Mesenchymal stem cell (in vitro differentiated cells and primary cell): ENCODE data around the gene AADAC.

Experiments
- DNase-seq: peaks from one replicate; pipeline ENCODE4 v3.0.0-alpha.2; 2013
- H2AFZ ChIP-seq: one replicate; pipeline ENCODE4 v1.6.1; 2013; ENCODE audit warnings: low read depth, mild to moderate bottlenecking, control low read depth, inconsistent platforms, low read length, moderate library complexity
- H2AK5ac ChIP-seq: 2 replicates; pipeline ENCODE4 v1.6.1; 2013; ENCODE audit warnings: low read length, moderate library complexity, mild to moderate bottlenecking, inconsistent platforms; ENCODE audit not compliant: severe bottlenecking
- H2BK120ac ChIP-seq: one replicate; pipeline ENCODE4 v1.6.1; 2013; ENCODE audit warnings: low read depth, mild to moderate bottlenecking, inconsistent platforms, low read length, moderate library complexity
- H2BK12ac ChIP-seq, 2 experiments: one replicate each; pipeline ENCODE4 v1.6.1; 2013; ENCODE audit warnings: inconsistent platforms in 2 of 2, low read length in 2 of 2, mild to moderate bottlenecking in 2 of 2, moderate library complexity in 2 of 2, control low read depth in 1 of 2
- H2BK15ac ChIP-seq: one replicate; pipeline ENCODE4 v1.6.1; 2013; ENCODE audit warnings: mild to moderate bottlenecking, low read depth, inconsistent platforms; ENCODE audit not compliant: poor library complexity, severe bottlenecking
- H2BK5ac ChIP-seq: 2 replicates; pipeline ENCODE4 v1.6.1; 2013; ENCODE audit warnings: low read depth, mild to moderate bottlenecking, low read length, control low read depth, inconsistent platforms; ENCODE audit not compliant: poor library complexity, severe bottlenecking
- H3K14ac ChIP-seq, 2 experiments: one replicate each; pipeline ENCODE4 v1.6.1; 2013; ENCODE audit warnings: inconsistent platforms in 2 of 2, low read length in 2 of 2, control low read depth in 1 of 2, mild to moderate bottlenecking in 1 of 2, moderate library complexity in 1 of 2
- H3K18ac ChIP-seq, 2 experiments: one replicate each; pipeline ENCODE4 v1.6.1; 2013; ENCODE audit warnings: inconsistent platforms in 2 of 2, low read length in 2 of 2, control low read depth in 1 of 2, low read depth in 1 of 2, mild to moderate bottlenecking in 1 of 2
- H3K23ac ChIP-seq, 2 experiments: one replicate each; pipeline ENCODE4 v1.6.1; 2013; ENCODE audit warnings: inconsistent platforms in 2 of 2, low read length in 2 of 2, mild to moderate bottlenecking in 2 of 2, moderate library complexity in 2 of 2, control low read depth in 1 of 2
- H3K27ac ChIP-seq: 2 replicates; pipeline ENCODE4 v1.5.1; 2013; ENCODE audit warnings: mild to moderate bottlenecking, moderate library complexity, low read length, control low read depth, inconsistent platforms; ENCODE audit not compliant: poor library complexity, severe bottlenecking
- H3K27me3 ChIP-seq, 2 experiments: 2 replicates each; pipeline versions ENCODE4 v1.6.1 to v1.7.0; 2013; ENCODE audit warnings: low read length in 2 of 2, mild to moderate bottlenecking in 2 of 2, moderate library complexity in 2 of 2, control low read depth in 1 of 2, inconsistent platforms in 1 of 2; ENCODE audit not compliant: control insufficient read depth in 1 of 2, insufficient read depth in 1 of 2
- H3K36me3 ChIP-seq, 2 experiments: 2 replicates each; pipeline versions ENCODE4 v1.6.1 to v1.7.0; 2013; ENCODE audit warnings: low read length in 2 of 2, control low read depth in 1 of 2, inconsistent platforms in 1 of 2, low read depth in 1 of 2, mild to moderate bottlenecking in 1 of 2; ENCODE audit not compliant: insufficient read depth in 2 of 2, control insufficient read depth in 1 of 2
- H3K4ac ChIP-seq, 2 experiments: one replicate each; pipeline ENCODE4 v1.6.1; 2013; ENCODE audit warnings: inconsistent platforms in 2 of 2, low read length in 2 of 2, mild to moderate bottlenecking in 2 of 2, moderate library complexity in 2 of 2, control low read depth in 1 of 2, low read depth in 1 of 2
- H3K4me1 ChIP-seq: 2 replicates; pipeline ENCODE4 v1.6.1; 2013; ENCODE audit warnings: low read depth, low read length, control low read depth; ENCODE audit not compliant: control insufficient read depth, insufficient read depth
- H3K4me2 ChIP-seq: 2 replicates; pipeline ENCODE4 v1.6.1; 2013; ENCODE audit warnings: low read length, mild to moderate bottlenecking, inconsistent platforms; ENCODE audit not compliant: poor library complexity, severe bottlenecking
- H3K4me3 ChIP-seq, 2 experiments: 2 replicates each; pipeline versions ENCODE4 v1.5.1 to v1.7.0; 2013; ENCODE audit warnings: low read length in 2 of 2, mild to moderate bottlenecking in 2 of 2, control low read depth in 1 of 2, low read depth in 1 of 2; ENCODE audit not compliant: insufficient read depth in 1 of 2
- H3K79me1 ChIP-seq: replicated peaks from 2 replicates; pipeline ENCODE4 v1.6.1; 2013; ENCODE audit warnings: mild to moderate bottlenecking, control low read depth, low read length, inconsistent platforms; ENCODE audit not compliant: poor library complexity, severe bottlenecking
- H3K9ac ChIP-seq: 2 replicates; pipeline ENCODE4 v1.7.0; 2013; ENCODE audit warnings: mild to moderate bottlenecking, low read length, moderate library complexity
- H3K9me3 ChIP-seq: 2 replicates; pipeline ENCODE4 v1.7.0; 2013; ENCODE audit warnings: mild to moderate bottlenecking, low read length; ENCODE audit not compliant: control insufficient read depth
- H4K8ac ChIP-seq: one replicate; pipeline ENCODE4 v1.6.1; 2013; ENCODE audit warnings: inconsistent platforms, mild to moderate bottlenecking, low read length, moderate library complexity
- H4K91ac ChIP-seq: one replicate; pipeline ENCODE4 v1.6.1; 2013; ENCODE audit warnings: mild to moderate bottlenecking, low read length, inconsistent platforms
- WGBS: methylation state at CpG from one replicate; pipeline ENCODE4 v1.1.7; 2013; ENCODE audit warnings: mixed read lengths; 5-methylcytosine and 5-hydroxymethylcytosine counted together

AADAC gene

DNA sequence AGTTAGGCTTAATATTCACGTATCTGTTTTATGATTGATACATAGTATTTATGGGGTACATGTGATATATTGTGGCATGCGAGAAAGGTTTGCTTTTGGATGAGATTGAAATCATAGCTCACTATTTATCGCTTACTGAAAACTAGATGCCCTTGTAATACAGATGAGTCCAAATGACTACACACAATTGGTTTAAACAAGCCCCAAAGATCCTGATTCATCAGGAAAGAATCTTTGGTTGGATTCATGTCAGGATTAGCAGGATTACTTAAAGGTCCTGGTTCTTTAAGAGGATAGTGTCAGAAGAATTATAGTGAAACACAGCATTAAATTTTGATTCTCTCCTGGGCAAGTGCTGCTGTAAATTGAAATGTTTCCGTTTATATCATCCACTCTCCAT lies 18.6 kb upstream of the AADAC start:
- H3K9ac ChIP-seq: no peak overlapping the region
- no peak overlapping the region for H4K91ac ChIP-seq
- no peak overlapping the region for H4K8ac ChIP-seq
- no peak overlapping the region for H3K27ac ChIP-seq
- H3K4me1 ChIP-seq: no peaks in the 10 kb centered on the region
- H2BK15ac ChIP-seq: no peak overlapping the region
- 98% methylated on average over 3 of the region's 4 CpGs for WGBS
- DNase-seq: peak; percentile 61
- no peak overlapping the region for H2AFZ ChIP-seq
- H3K4me3 ChIP-seq: no peak overlapping the region
- H3K79me1 ChIP-seq: no peaks in the 10 kb centered on the region
- H3K27me3 ChIP-seq: no peaks in the 10 kb centered on the region
- H3K36me3 ChIP-seq: no peaks in the 10 kb centered on the region
- no peak overlapping the region for H2BK5ac ChIP-seq
- no peak overlapping the region for H3K14ac ChIP-seq
- no peak overlapping the region for H3K18ac ChIP-seq
- no peak overlapping the region for H3K4ac ChIP-seq
- H2BK12ac ChIP-seq: no peak overlapping the region
- no peak overlapping the region for H3K4me2 ChIP-seq
- H2AK5ac ChIP-seq: no peak overlapping the region
- H3K23ac ChIP-seq: no peak overlapping the region
- H2BK120ac ChIP-seq: no peak overlapping the region
- no peaks in the 10 kb centered on the region for H3K9me3 ChIP-seq

GRCh38 chr3:151796105-151796680 lies 17.7 kb upstream of the AADAC start:
- Histone ChIP-seq H2AK5ac (no peak overlapping the region), H3K4me2 (no peak overlapping the region)

GRCh38 chr3:151798466-151798865 lies 15.4 kb upstream of the AADAC start:
- H3K4me2 ChIP-seq: no peak overlapping the region
- H2AFZ ChIP-seq: no peak overlapping the region
- H3K4me3 ChIP-seq: no peak overlapping the region
- DNase-seq: peak; percentile 19
- no peaks in the 10 kb centered on the region for H3K9me3 ChIP-seq
- no peaks in the 10 kb centered on the region for H3K27me3 ChIP-seq
- no peak overlapping the region for H2BK120ac ChIP-seq
- 90% methylated on average over 2 of the region's 2 CpGs for WGBS
- H3K79me1 ChIP-seq: no peaks in the 10 kb centered on the region
- no peak overlapping the region for H3K23ac ChIP-seq
- H3K4ac ChIP-seq: no peak overlapping the region
- no peaks in the 10 kb centered on the region for H3K36me3 ChIP-seq
- H3K4me1 ChIP-seq: no peaks in the 10 kb centered on the region
- no peak overlapping the region for H2BK15ac ChIP-seq
- H3K27ac ChIP-seq: no peak overlapping the region
- no peak overlapping the region for H2BK5ac ChIP-seq
- no peak overlapping the region for H4K91ac ChIP-seq
- H3K9ac ChIP-seq: no peak overlapping the region
- no peak overlapping the region for H3K14ac ChIP-seq
- no peak overlapping the region for H4K8ac ChIP-seq
- no peak overlapping the region for H2AK5ac ChIP-seq
- no peak overlapping the region for H2BK12ac ChIP-seq
- no peak overlapping the region for H3K18ac ChIP-seq

More at GRCh38 chr3:151796105-151796680, 17.7 kb upstream of the AADAC start:
- H3K27me3 ChIP-seq: no peaks in the 10 kb centered on the region
- H3K9ac ChIP-seq: no peak overlapping the region
- H2BK15ac ChIP-seq: no peak overlapping the region
- H4K91ac ChIP-seq: no peak overlapping the region
- no peak overlapping the region for H4K8ac ChIP-seq
- no peak overlapping the region for H3K23ac ChIP-seq
- no peak overlapping the region for H3K14ac ChIP-seq
- H2BK12ac ChIP-seq: no peak overlapping the region
- peak; percentile 16 for DNase-seq
- H3K4me1 ChIP-seq: no peaks in the 10 kb centered on the region
- no peaks in the 10 kb centered on the region for H3K36me3 ChIP-seq
- WGBS: no CpG with 5 or more reads among the region's 1 CpG
- no peak overlapping the region for H3K4ac ChIP-seq
- H2AFZ ChIP-seq: no peak overlapping the region
- no peak overlapping the region for H3K4me3 ChIP-seq
- no peak overlapping the region for H2BK5ac ChIP-seq
- H3K9me3 ChIP-seq: no peaks in the 10 kb centered on the region
- H3K18ac ChIP-seq: no peak overlapping the region
- no peak overlapping the region for H3K27ac ChIP-seq
- H2BK120ac ChIP-seq: no peak overlapping the region
- H3K79me1 ChIP-seq: no peaks in the 10 kb centered on the region

DNA sequence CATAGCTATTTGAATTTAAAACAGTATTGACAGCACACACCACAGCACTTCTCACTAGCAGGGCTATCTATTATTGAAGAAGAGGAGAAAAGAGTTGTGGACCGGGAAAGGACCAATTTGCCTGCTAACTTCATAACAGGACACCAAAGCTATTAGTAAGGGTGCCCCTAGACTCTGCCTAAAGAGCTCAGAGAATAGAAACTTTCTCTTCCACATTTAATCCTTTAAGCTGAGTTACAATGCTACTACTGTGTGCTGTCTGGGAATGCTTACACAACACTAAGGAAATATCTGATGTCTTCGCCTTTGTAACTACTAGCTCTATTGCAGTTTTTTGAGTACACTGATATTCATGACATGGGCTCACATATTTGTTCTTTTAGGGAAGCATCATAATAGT lies 13.5 kb upstream of the AADAC start:
- H4K8ac ChIP-seq: no peak overlapping the region
- no peak overlapping the region for H3K18ac ChIP-seq
- H3K79me1 ChIP-seq: no peaks in the 10 kb centered on the region
- 100% methylated on average over 1 of the region's 2 CpGs for WGBS
- no peak overlapping the region for H4K91ac ChIP-seq
- no peak overlapping the region for H3K9ac ChIP-seq
- no peak for DNase-seq
- no peak overlapping the region for H3K14ac ChIP-seq
- H2BK12ac ChIP-seq: no peak overlapping the region
- no peaks in the 10 kb centered on the region for H3K36me3 ChIP-seq
- no peak overlapping the region for H2AK5ac ChIP-seq
- no peak overlapping the region for H3K27ac ChIP-seq
- no peak overlapping the region for H2AFZ ChIP-seq
- no peak overlapping the region for H2BK120ac ChIP-seq
- no peak overlapping the region for H3K4me3 ChIP-seq
- H3K4ac ChIP-seq: no peak overlapping the region
- no peaks in the 10 kb centered on the region for H3K9me3 ChIP-seq
- no peak overlapping the region for H3K4me2 ChIP-seq
- H3K27me3 ChIP-seq: no peaks in the 10 kb centered on the region
- no peak overlapping the region for H2BK15ac ChIP-seq
- no peaks in the 10 kb centered on the region for H3K4me1 ChIP-seq
- no peak overlapping the region for H3K23ac ChIP-seq
- H2BK5ac ChIP-seq: no peak overlapping the region
